GM23338 (cell line): ENCODE data around the gene ATP6V1E1. TPM values are rescaled to one million over a fixed set of nuclear protein-coding genes. Genes with fewer than 3 reads are reported as not detected.

Source experiments
- ATAC-seq: fragments of 200-7000 bp; cut with Tn5 transposase; 3 replicates; pipeline ENCODE4 v1.9.1; 2020
- DNase-seq: peaks from one replicate; pipeline ENCODE4 v3.0.0-alpha.2; 2015; ENCODE audit warnings: low spot score
- H2AFZ ChIP-seq: fragments of 200-600 bp; sonication (generic); 2 replicates; pipeline ENCODE4 v1.8.0; 2016; ENCODE audit warnings: antibody characterized with exemption, mild to moderate bottlenecking, moderate library complexity
- H3F3A ChIP-seq: fragments of 200-600 bp; sonication (generic); replicated peaks from 2 replicates; pipeline ENCODE4 v1.8.0; 2017; ENCODE audit warnings: antibody characterized with exemption, mixed run types, low read depth
- H3K27ac ChIP-seq: fragments of 200-600 bp; sonication (generic); 2 replicates; pipeline ENCODE4 v1.6.1; 2016; ENCODE audit warnings: low read depth
- H3K27me3 ChIP-seq: fragments of 200-600 bp; sonication (generic); 2 replicates; pipeline ENCODE4 v1.8.0; 2016; ENCODE audit warnings: mild to moderate bottlenecking, mixed run types, moderate library complexity; ENCODE audit not compliant: insufficient read depth
- H3K36me3 ChIP-seq: fragments of 200-600 bp; sonication (generic); 2 replicates; pipeline ENCODE4 v1.8.0; 2016; ENCODE audit warnings: mild to moderate bottlenecking; ENCODE audit not compliant: insufficient read depth
- H3K4me1 ChIP-seq: fragments of 200-600 bp; sonication (generic); 2 replicates; pipeline ENCODE4 v1.8.0; 2016; ENCODE audit warnings: mild to moderate bottlenecking, moderate library complexity; ENCODE audit not compliant: insufficient read depth
- H3K4me2 ChIP-seq: fragments of 200-600 bp; sonication (generic); 2 replicates; pipeline ENCODE4 v1.7.1; 2017; ENCODE audit warnings: mixed run types
- H3K4me3 ChIP-seq: fragments of 200-600 bp; sonication (generic); 2 replicates; pipeline ENCODE4 v1.6.1; 2016; ENCODE audit warnings: mixed run types
- H3K79me2 ChIP-seq: fragments of 200-600 bp; sonication (generic); replicated peaks from 2 replicates; pipeline ENCODE4 v1.8.0; 2017; ENCODE audit warnings: mild to moderate bottlenecking; ENCODE audit not compliant: insufficient read depth
- H3K9me2 ChIP-seq: fragments of 200-600 bp; sonication (generic); 2 replicates; pipeline ENCODE4 v1.8.0; 2017; ENCODE audit not compliant: insufficient read depth
- H4K20me1 ChIP-seq: fragments of 200-600 bp; sonication (generic); replicated peaks from 2 replicates; pipeline ENCODE4 v1.8.0; 2017; ENCODE audit warnings: mild to moderate bottlenecking; ENCODE audit not compliant: insufficient read depth
- H3K27ac Mint-ChIP-seq: 2 replicates; pipeline ENCODE4 v1.8.0; 2020; ENCODE audit warnings: inconsistent platforms, mild to moderate bottlenecking, moderate library complexity, mixed read lengths
- H3K27me3 Mint-ChIP-seq: 3 replicates; pipeline ENCODE4 v1.8.0; 2022; ENCODE audit warnings: low read depth, mild to moderate bottlenecking, moderate library complexity, mixed read lengths, inconsistent platforms; ENCODE audit not compliant: insufficient read depth, poor library complexity
- H3K36me3 Mint-ChIP-seq: 3 replicates; pipeline ENCODE4 v1.8.0; 2021; ENCODE audit warnings: low read depth, mild to moderate bottlenecking, inconsistent platforms, moderate library complexity, mixed read lengths
- H3K4me1 Mint-ChIP-seq: 3 replicates; pipeline ENCODE4 v1.8.0; 2020; ENCODE audit warnings: mild to moderate bottlenecking, inconsistent platforms, mixed read lengths
- H3K4me3 Mint-ChIP-seq: 3 replicates; pipeline ENCODE4 v1.8.0; 2021; ENCODE audit warnings: moderate library complexity, mild to moderate bottlenecking, inconsistent platforms, mixed read lengths
- H3K9me3 Mint-ChIP-seq: 3 replicates; pipeline ENCODE4 v1.8.0; 2020; ENCODE audit warnings: moderate library complexity, mild to moderate bottlenecking, inconsistent platforms, mixed read lengths
- CREB1 ChIP-seq: fragments of 250-450 bp; sonication (Bioruptor Pico); IDR thresholded peaks from 2 replicates; pipeline ENCODE4 v1.5.0; 2020; ENCODE audit warnings: low read depth, mild to moderate bottlenecking, moderate library complexity
- ETS1 ChIP-seq: IDR thresholded peaks from 2 replicates; pipeline ENCODE4 v1.6.1; 2016; ENCODE audit warnings: antibody characterized with exemption
- EZH2 ChIP-seq: fragments of 200-600 bp; sonication (generic); IDR thresholded peaks from one replicate; pipeline ENCODE4 v1.8.0; 2017; ENCODE audit warnings: antibody characterized with exemption, mild to moderate bottlenecking, low read depth; ENCODE audit not compliant: unreplicated experiment
- EZH2phosphoT487 ChIP-seq: fragments of 200-600 bp; sonication (generic); IDR thresholded peaks from one replicate; pipeline ENCODE4 v1.8.1; 2018; ENCODE audit warnings: antibody characterized with exemption; ENCODE audit not compliant: unreplicated experiment
- JUNB ChIP-seq: IDR thresholded peaks from one replicate; pipeline ENCODE4 v1.6.1; 2016; ENCODE audit warnings: antibody characterized with exemption; ENCODE audit not compliant: unreplicated experiment
- NANOG ChIP-seq: IDR thresholded peaks from 2 replicates; pipeline ENCODE4 v1.6.1; 2016; ENCODE audit warnings: antibody characterized with exemption, borderline replicate concordance
- POLR2AphosphoS5 ChIP-seq: IDR thresholded peaks from 2 replicates; pipeline ENCODE4 v1.6.1; 2016; ENCODE audit warnings: antibody characterized with exemption, low read depth
- ZNF331 ChIP-seq: fragments of 250-450 bp; sonication (Bioruptor Pico); IDR thresholded peaks from 2 replicates; pipeline ENCODE4 v1.5.0; 2020; ENCODE audit warnings: low read depth, mild to moderate bottlenecking, moderate library complexity
- polyA plus RNA-seq: library from polyadenylated mRNA; unstranded; fragments of >200 nt; fragmentation: Nextera tagmentation; extraction: Ambion mirVana; gene quantifications from 2 replicates; pipeline ENCODE4 v1.2.1, GENCODE V29; 2016
- total RNA-seq: library from RNA; depleted of rRNA; stranded (reverse); fragments of >200 nt; shearing (Covaris generic); gene quantifications from 2 replicates; pipeline ENCODE4 v1.2.3, GENCODE V29; 2014
- TF ChIP-seq, protein P1 (sequence below), 2 experiments: fragments of 200-600 bp in 1 of 2; sonication (generic) in 1 of 2; conservative IDR thresholded peaks; 2 replicates each; pipeline versions ENCODE4 v1.5.1 to v1.6.1; 2016 to 2017; ENCODE audit warnings: antibody characterized with exemption in 2 of 2, low read depth in 2 of 2, mild to moderate bottlenecking in 2 of 2, moderate library complexity in 1 of 2
- TF ChIP-seq, protein P2 (sequence below): fragments of 250-450 bp; sonication (Bioruptor Pico); IDR thresholded peaks from 2 replicates; pipeline ENCODE4 v1.5.0; 2020; ENCODE audit warnings: mild to moderate bottlenecking, moderate library complexity

Gene ATP6V1E1
- total and polyA plus RNA-seq, 2 experiments from 2014 or later, result 74.5 to 81.7 TPM

GRCh38 chr22:17563936-17564391, 64.6 kb downstream of the ATP6V1E1 start:
- H3K36me3 ChIP-seq, result peaks cover 5% of the 10 kb centered on the region; the same call in 1 of the 2 replicates
- 0 out of 2 replicates have a peak, but pooled peaks cover 3% of the 10 kb centered on the region for H3F3A ChIP-seq
- H3K79me2 ChIP-seq, result no peaks in the 10 kb centered on the region
- H3K27me3 ChIP-seq, result no peaks in the 10 kb centered on the region
- Mint-ChIP-seq H3K4me1 (peaks cover 27% of the 10 kb centered on the region), H3K4me3 (no peak overlapping the region), H3K9me3 (peaks cover 20% of the 10 kb centered on the region), H3K36me3 (peaks cover 32% of the 10 kb centered on the region), H3K27ac (peak overlapping the region; percentile 77), H3K27me3 (peaks cover 38% of the 10 kb centered on the region)
- TF ChIP-seq, protein P1, sequence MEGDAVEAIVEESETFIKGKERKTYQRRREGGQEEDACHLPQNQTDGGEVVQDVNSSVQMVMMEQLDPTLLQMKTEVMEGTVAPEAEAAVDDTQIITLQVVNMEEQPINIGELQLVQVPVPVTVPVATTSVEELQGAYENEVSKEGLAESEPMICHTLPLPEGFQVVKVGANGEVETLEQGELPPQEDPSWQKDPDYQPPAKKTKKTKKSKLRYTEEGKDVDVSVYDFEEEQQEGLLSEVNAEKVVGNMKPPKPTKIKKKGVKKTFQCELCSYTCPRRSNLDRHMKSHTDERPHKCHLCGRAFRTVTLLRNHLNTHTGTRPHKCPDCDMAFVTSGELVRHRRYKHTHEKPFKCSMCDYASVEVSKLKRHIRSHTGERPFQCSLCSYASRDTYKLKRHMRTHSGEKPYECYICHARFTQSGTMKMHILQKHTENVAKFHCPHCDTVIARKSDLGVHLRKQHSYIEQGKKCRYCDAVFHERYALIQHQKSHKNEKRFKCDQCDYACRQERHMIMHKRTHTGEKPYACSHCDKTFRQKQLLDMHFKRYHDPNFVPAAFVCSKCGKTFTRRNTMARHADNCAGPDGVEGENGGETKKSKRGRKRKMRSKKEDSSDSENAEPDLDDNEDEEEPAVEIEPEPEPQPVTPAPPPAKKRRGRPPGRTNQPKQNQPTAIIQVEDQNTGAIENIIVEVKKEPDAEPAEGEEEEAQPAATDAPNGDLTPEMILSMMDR (conservative IDR thresholded peaks at IDR 0.05; ENCODE audit: low read depth in 2 of 2), result no peak
- no peak for TF ChIP-seq ZNF331 (CRISPR knock-in tag)
- H3K27ac ChIP-seq, result peak overlapping the region; percentile 54; the same call in 1 of the 2 replicates
- H3K9me2 ChIP-seq, result no peaks in the 10 kb centered on the region
- H3K4me1 ChIP-seq, result peaks cover 25% of the 10 kb centered on the region
- no peak overlapping the region for H3K4me3 ChIP-seq
- H2AFZ ChIP-seq, result no peak overlapping the region
- H3K4me2 ChIP-seq, result 0 out of 2 replicates have a peak overlapping the region, but pooled peaks have one; percentile 40
- H4K20me1 ChIP-seq, result no peaks in the 10 kb centered on the region
- no peak for DNase-seq
- peak; percentile 11; the same call in 2 of the 3 replicates for ATAC-seq

DNA sequence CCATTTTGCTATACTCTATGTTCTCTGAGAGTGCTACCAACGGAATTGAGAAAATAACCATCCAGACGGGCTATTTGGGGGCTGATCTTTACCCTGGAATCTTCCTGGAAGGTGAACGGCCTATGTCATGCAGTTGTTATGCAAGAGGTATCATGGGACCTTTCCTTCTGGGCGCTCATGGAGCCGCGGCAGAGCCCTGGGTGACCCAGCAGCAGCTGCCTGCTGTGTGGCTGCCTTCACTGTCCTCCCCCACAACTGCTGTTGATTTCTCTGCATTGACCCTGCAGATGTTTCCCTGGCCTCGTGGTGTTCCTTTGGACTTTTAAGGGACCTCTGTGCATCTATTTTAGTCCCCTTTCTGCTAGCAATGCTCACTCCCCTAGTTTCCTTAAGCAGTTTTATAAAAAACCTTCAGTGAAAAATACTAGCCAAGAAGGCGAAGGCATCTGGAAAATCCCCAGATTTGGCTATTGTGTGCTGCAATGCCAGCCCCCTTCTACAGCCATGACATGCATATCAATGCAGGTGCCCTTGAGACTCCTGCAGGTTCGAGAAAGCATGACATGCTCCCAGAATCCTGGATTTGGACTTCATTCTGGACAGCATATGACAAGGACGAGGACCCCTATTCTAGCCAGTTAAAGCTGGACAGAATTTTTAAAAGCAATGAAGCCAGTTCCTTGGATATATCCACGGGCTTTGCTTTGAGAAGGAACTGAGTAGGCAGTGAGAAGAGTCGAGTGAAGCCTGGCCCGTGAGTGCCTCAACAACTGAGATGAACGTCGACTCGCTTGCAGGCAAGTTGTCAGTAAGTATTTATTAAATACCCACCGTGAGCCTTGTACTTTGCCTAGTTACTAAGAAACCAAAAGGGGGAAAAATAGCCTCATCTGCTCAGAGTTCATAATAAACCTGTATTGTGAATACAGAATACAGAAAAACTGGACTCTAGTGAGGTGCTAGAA, 65.4 kb downstream of the ATP6V1E1 start, which contains the start of gene SLC25A18:
Gene SLC25A18, plus strand, starts transcription at position 593 of the 965 bp plus-strand sequence. CDS start 16,447 bp downstream, outside the sequence.
- Histone ChIP-seq H3K27ac (peak within 1 kb of the TSS; percentile 72), H3K9me2 (no peaks in the 10 kb centered on the region), H3K4me3 (no peak within 1 kb of the TSS), H4K20me1 (peaks cover 3% of the 10 kb centered on the region; the same call in 1 of the 2 replicates), H2AFZ (no peak within 1 kb of the TSS), H3K79me2 (no peaks in the 10 kb centered on the region), H3K36me3 (peaks cover 12% of the 10 kb centered on the region), H3F3A (peaks cover 8% of the 10 kb centered on the region; the same call in 1 of the 2 replicates), H3K4me1 (peaks cover 25% of the 10 kb centered on the region), H3K4me2 (peak within 1 kb of the TSS; percentile 40), H3K27me3 (no peaks in the 10 kb centered on the region)
- H3K4me1 Mint-ChIP-seq, result peaks cover 26% of the 10 kb centered on the region
- DNase-seq (peak; percentile 84), ATAC-seq (peak; percentile 79)
- H3K4me3 Mint-ChIP-seq, result peak within 1 kb of the TSS; percentile 26; the same call in 2 of the 3 replicates
- H3K27me3 Mint-ChIP-seq, result peaks cover 38% of the 10 kb centered on the region
- H3K27ac Mint-ChIP-seq, result peak within 1 kb of the TSS; percentile 95
- H3K9me3 Mint-ChIP-seq, result peaks cover 25% of the 10 kb centered on the region
- H3K36me3 Mint-ChIP-seq, result peaks cover 40% of the 10 kb centered on the region
- TF ChIP-seq, protein P2, sequence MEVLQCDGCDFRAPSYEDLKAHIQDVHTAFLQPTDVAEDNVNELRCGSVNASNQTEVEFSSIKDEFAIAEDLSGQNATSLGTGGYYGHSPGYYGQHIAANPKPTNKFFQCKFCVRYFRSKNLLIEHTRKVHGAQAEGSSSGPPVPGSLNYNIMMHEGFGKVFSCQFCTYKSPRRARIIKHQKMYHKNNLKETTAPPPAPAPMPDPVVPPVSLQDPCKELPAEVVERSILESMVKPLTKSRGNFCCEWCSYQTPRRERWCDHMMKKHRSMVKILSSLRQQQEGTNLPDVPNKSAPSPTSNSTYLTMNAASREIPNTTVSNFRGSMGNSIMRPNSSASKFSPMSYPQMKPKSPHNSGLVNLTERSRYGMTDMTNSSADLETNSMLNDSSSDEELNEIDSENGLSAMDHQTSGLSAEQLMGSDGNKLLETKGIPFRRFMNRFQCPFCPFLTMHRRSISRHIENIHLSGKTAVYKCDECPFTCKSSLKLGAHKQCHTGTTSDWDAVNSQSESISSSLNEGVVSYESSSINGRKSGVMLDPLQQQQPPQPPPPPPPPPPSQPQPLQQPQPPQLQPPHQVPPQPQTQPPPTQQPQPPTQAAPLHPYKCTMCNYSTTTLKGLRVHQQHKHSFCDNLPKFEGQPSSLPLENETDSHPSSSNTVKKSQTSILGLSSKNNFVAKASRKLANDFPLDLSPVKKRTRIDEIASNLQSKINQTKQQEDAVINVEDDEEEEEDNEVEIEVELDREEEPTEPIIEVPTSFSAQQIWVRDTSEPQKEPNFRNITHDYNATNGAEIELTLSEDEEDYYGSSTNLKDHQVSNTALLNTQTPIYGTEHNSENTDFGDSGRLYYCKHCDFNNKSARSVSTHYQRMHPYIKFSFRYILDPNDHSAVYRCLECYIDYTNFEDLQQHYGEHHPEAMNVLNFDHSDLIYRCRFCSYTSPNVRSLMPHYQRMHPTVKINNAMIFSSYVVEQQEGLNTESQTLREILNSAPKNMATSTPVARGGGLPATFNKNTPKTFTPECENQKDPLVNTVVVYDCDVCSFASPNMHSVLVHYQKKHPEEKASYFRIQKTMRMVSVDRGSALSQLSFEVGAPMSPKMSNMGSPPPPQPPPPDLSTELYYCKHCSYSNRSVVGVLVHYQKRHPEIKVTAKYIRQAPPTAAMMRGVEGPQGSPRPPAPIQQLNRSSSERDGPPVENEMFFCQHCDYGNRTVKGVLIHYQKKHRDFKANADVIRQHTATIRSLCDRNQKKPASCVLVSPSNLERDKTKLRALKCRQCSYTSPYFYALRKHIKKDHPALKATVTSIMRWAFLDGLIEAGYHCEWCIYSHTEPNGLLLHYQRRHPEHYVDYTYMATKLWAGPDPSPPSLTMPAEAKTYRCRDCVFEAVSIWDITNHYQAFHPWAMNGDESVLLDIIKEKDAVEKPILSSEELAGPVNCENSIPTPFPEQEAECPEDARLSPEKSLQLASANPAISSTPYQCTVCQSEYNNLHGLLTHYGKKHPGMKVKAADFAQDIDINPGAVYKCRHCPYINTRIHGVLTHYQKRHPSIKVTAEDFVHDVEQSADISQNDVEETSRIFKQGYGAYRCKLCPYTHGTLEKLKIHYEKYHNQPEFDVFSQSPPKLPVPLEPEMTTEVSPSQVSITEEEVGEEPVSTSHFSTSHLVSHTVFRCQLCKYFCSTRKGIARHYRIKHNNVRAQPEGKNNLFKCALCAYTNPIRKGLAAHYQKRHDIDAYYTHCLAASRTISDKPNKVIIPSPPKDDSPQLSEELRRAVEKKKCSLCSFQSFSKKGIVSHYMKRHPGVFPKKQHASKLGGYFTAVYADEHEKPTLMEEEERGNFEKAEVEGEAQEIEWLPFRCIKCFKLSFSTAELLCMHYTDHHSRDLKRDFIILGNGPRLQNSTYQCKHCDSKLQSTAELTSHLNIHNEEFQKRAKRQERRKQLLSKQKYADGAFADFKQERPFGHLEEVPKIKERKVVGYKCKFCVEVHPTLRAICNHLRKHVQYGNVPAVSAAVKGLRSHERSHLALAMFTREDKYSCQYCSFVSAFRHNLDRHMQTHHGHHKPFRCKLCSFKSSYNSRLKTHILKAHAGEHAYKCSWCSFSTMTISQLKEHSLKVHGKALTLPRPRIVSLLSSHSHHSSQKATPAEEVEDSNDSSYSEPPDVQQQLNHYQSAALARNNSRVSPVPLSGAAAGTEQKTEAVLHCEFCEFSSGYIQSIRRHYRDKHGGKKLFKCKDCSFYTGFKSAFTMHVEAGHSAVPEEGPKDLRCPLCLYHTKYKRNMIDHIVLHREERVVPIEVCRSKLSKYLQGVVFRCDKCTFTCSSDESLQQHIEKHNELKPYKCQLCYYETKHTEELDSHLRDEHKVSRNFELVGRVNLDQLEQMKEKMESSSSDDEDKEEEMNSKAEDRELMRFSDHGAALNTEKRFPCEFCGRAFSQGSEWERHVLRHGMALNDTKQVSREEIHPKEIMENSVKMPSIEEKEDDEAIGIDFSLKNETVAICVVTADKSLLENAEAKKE (CRISPR knock-in tag), result no peak
- TF ChIP-seq CREB1 (CRISPR knock-in tag) (0 out of 2 replicates have a peak, but pooled peaks have one; percentile 2), EZH2 (no peak), NANOG (no peak), POLR2AphosphoS5 (peak; percentile 30), EZH2phosphoT487 (no peak), ETS1 (no peak), JUNB (no peak), ZNF331 (CRISPR knock-in tag) (no peak)
